NAMALWA (cell line): ENCODE data around the gene TUBA3D.
"Not testable (repeated sequence)": the region's sequence is repeated elsewhere in the genome, so short reads cannot be mapped to it uniquely, and the experiment has no call there.

ENCODE experiments used
- DNase-seq: peaks from one replicate; pipeline ENCODE4 v3.0.0-alpha.2; 2015; ENCODE audit warnings: low spot score

Gene TUBA3D

DNA sequence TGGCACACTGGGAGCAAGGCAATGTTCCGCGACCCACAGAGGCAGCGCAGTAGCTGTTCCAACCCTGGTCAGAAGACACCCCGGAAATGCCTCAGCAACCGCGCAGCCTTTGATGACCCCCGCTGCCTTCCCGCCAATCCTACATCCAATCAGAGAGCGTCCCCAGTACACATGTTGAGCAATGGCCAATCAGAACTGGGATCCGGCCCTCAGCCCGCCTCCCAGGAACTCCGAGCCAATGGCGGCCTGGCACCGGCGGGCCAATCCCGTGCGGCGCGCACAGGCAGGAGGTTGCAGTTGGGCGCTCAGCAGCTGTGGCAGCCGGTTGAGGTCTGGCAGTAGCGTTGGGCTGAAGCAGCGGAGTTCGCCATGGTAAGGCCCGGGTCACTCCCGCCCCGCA lies at the start of gene TUBA3D:
TUBA3D (plus strand) TSS at position 289 of the 400 bp plus-strand sequence; CDS start at position 370, 81 bp downstream.
- DNase-seq, result no peak

DNA sequence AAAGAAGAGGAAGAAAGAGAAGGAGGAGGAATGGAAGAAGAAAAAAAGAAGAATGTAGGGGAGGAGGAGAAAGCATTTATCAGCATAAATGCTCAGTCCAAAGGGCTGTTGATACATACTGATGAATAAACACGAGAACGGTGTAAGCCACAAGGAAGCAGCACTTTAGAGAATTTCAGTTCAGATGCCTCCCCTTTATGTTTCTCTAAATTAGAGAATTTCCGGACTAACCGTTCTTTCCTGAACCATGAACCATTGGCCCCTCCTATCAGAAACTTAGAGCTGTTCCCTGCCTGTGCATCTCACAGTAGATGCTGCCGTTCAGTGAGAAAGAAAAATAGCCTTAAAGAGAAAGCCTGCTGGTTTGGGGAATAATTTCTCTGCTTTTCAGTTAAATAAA lies 49.2 kb upstream of the TUBA3D start:
- no peak for DNase-seq

DNA sequence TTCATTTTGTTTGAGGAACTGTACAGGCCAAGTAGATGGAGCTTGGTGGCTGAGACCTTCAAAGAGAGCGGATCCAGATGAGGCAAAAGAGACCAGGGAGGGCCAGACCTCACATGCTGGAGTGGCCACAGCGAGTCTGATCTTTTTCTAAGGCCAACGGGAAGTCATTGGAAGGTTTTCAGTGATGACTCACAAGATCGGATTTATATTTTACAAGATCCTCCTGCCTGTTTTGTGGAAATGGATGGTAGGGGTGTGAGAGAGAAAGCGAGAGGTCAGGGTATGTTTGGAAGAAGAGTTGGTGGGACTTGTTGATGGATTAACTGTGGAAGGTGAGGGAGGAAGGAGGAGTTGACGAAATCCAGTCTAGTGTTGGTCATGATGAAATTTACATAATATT lies 44.6 kb upstream of the TUBA3D start:
- no peak for DNase-seq

DNA sequence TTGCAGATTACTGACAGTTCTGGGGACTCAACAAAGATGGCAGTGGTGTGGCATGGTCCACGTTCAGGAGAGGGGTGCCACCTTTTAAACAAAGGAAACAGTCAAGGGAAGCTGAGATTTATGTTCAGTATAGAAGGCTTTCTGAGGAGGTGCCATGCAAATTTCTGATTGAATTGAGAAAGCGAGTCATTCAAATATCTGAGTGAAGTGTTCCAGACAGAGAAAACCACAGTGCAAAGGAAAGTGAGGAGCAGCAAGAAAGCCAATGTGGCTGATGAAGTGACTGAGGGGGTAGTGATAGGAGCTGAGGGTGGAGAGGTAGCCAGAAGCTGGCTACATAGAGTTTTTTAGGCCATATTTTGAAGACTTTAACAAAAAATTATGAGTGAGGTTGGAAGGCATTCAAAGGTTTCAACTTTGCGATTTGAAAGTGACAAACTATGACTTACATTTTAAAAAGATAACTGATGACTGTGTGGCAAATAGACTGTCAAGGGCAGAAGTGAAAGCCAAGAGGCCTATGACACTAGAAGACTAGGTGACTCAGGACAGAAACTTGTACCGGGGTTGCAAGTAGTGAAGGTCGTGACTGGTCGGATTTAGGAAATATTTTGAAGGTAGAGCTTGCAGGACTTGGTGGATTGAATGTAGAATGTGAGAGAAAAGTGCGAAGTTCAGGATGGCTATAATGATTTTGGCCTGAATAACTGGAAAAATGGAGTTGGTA lies 35.0 kb upstream of the TUBA3D start:
- DNase-seq, result not testable (repeated sequence)

DNA sequence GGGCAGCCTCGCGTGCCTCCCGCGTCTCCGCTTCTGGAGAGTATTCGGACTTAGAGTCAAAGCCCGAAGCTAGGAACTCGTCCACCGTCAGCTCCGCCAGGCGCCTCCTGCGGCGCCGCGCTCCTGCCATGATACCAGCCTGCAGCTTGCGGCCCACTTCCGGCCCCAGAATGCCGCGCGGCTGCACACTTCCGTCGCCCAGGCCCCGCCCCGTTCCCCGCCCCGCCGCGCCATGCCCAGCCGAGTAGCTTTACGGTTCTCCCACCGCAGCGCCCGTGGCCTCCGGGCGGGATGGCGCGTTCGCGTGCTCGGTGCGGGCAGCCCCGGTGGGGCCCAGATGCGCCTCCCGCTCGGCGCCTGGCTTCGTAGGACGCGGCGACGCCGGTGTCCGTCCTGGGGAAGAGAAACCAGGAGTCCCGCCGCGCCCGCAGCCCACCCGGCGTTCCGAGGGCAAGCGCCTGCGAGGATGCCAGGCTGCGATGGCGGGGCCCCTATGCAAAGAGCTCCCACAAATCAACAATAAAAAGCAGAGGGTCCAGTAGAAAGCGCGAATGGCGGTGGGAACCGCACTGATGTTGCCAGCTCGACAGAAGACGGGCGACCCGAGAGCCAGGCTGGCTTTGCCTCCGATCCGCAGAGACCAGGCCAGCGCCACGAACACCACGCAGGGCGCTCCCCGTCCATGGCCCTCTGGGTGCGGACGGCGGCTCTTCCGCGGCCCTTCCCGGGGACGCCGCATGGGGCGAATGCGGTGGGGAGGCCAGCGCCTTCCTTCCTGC lies 31.0 kb upstream of the TUBA3D start:
- not testable (repeated sequence) for DNase-seq

DNA sequence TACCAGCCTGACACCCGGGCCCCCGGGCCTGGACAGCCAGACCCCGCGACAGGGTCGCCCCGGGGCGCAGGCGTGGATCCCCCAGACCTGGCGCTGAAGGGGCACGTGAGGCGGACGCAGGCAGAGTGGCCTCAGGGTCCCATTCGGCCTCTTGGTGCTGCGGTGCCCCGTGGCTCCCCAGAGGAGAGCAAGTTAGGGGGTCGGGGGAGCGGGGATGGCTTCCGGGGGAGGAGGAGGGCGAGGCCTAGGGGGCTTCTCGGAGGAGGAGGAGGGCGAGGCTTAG lies 30.5 kb upstream of the TUBA3D start:
- DNase-seq, result not testable (repeated sequence)

DNA sequence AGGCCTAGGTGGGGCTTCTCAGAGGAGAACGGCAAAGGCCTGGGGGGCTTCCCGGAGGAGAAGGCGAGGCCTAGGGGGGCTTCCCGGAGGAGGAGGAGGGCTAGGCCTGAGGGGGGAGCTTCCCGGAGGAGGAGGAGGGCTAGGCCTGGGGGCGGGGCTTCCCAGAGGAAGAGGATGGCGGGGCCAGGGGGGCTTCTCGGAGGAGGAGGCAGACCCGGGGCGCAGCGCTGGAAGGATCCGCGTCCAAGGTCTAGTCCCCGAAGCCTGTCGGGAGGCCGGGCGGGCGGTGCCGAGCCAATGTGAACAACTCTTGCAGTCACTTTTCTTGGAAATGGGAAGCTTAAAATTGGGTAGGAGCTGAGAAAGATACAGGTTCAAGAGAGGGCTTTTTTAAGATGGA lies 30.0 kb upstream of the TUBA3D start:
- DNase-seq, result no peak

DNA sequence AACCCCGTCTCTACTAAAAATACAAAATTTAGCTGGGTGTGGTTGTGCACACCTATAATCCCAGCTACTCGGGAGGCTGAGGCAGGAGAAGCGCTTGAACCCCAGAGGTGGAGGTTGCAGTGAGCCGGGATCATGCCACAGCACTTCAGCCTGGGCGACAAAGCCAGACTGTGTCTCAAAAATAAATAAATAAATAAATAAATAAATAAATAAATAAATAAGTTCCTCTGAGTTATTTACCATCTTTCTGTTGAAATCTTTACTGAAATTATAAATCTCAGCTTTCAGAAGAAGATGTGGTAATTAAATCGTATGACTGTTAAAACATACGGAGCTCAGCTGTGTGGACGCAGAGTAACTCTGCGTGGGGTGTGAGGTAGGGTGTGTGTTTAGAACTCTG lies 27.9 kb upstream of the TUBA3D start:
- DNase-seq, result not testable (repeated sequence)

DNA sequence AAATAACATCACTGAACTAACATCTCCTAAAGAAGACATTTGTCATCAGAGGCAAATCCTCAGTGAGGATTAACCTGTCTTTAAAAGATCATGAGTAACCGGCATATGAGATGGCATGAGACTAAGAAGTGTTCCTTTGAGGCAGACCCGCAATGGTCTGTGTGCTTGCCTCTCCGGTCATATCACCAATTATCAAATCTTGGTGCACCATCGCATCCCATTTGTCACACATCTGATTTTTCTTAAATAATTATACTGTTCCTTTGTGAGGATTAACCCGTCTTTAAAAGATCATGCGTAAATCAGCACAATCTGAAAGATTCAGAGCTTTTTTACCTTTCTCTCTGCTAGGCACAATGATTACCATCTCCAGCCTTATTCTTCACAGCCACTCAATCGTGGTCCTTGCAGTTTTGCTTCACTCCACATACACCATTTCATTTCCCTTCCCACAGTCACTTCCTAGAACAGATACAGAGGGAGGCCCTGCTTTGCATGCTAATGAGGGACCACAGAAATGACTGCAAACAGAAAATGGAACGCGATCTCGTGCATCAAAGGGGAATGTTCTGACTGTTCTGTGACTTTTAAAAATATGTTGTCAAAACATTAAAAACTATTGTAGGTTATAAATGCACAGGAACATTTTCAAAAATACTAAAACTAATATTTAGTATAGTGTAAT lies 24.5 kb upstream of the TUBA3D start:
- DNase-seq, result not testable (repeated sequence)

DNA sequence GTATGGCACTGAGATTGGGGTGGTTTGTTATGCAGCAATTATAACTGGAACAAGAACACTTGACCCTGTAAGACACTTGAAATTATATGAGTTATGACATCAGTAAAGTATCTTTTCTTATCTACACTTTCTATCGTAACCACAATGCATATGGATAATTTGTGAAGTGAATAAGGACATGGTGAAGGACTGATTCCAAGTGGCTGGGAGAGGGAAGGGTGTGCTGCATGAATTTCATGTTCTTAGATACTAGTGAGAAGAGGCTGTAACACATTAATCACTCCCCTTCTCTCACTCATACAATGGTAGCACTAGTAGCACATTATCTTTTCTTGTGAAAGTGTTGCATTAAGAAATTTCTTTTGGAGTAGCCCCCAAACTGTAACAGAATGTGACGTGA lies 21.0 kb upstream of the TUBA3D start:
- DNase-seq, result not testable (repeated sequence)

DNA sequence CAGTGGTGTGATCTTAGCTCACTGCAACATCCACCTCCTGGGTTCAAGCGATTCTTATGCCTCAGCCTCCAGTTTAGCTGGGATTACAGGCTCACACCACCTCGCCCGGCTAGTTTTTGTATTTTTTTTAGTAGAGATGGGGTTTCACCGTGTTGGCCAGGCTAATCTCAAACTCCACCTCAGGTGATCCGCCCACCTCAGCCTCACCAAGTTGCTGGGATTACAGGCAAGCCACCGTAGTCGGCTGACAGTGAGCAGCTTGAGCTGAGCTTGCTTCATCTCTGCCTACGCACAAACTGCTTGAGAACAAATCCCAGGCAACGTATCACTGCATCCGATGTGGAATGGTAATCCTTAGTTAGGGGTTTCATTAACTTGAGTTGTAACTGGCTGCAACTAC lies 8.2 kb upstream of the TUBA3D start:
- DNase-seq, result not testable (repeated sequence)

DNA sequence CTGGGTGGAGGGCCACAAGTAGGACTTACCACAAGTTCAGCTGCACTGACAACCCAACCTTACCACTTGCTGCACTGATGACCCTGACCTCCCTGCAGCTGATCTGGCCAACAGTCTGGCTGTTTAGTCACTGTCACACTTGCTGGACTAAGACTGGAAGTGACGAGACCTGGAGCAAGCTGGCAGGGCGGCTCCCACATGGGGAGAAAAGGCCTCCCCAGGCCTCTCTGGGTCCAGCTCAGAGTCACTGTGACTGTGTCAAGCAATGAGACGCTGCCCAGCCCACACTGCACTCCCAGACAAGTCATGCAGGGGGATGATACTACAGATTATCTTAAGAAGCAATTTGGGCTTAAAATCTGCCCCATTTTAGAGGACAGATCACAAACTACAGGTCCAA lies 5.0 kb upstream of the TUBA3D start:
- not testable (repeated sequence) for DNase-seq

DNA sequence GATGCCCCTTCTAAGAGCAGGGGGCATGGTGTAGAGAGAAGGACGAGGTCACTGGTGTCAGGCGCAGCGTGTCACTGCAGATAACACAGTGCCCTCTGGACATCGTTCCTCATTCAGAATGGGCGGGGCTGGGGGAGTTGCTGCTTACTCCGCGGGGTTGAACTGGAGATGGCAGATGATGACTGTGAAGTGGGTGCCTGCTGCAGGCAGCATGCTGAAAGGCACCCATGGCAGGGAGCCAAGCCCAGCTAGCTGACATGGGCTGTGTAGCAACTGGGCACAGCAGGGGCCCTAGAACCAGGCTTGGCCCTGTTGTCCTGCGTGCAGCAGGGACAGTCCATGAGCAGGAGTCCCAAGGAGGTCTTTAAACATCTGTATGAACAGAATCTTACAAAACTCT lies 4.3 kb upstream of the TUBA3D start:
- DNase-seq, result not testable (repeated sequence)

DNA sequence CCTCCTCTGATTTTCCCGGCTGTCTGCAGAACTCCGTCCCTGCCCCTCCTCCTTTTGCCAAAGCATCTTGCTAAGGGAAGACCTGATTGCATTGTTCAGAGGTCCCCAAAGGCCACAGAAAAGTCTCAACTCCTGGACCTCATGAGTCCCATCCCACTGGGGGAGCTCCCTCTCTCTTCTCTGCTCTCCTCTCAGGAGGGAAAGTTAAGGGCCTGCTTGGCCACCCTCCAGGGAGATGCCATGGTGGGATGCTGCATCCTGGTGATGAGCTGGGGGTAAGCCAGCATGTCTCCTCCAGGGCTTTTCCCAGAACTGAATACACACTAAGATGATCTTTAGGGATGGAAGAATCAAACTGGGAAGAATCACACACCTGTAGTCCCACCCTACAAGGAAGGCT lies 2.7 kb upstream of the TUBA3D start:
- DNase-seq, result not testable (repeated sequence)

DNA sequence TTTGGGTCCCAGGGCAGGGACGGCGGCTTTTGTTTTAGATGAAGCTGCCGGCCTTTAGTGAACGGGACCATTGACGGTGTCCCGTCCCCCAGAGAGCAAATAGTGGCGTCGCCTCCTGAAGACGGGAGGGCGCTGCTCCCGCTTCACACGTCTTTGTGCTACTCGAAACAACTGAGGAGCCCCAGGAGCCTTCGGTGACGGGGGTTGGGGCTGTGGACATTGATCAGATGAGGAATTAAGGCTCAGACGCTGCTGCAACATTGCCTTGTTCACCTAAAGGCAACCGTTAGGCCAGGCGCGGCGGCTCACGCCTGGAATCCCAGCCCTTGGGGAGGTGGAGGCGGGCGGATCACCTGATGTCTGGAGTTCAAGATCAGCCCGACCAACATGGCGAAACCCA lies 444 bp downstream of the TUBA3D start:
- not testable (repeated sequence) for DNase-seq

DNA sequence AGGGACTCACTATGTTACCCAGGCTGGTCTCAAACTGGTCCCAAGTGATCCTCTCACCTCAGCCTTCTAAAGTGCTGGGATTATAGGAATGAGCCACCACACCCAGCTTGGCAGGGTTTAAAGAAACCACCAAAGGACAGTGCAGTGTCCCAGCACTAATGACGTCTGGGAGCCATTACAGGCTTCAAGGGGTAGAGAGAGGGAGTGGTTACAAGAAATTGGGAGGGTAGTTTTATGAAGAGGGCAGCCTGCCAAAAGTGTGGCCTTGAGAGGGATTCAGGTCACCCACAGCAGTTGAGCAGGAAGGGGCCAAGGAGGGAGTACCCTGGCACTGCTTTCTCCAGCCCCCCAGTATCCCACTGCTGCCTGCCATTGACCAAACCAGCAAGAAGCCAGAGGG lies 1.3 kb downstream of the TUBA3D start:
- not testable (repeated sequence) for DNase-seq

DNA sequence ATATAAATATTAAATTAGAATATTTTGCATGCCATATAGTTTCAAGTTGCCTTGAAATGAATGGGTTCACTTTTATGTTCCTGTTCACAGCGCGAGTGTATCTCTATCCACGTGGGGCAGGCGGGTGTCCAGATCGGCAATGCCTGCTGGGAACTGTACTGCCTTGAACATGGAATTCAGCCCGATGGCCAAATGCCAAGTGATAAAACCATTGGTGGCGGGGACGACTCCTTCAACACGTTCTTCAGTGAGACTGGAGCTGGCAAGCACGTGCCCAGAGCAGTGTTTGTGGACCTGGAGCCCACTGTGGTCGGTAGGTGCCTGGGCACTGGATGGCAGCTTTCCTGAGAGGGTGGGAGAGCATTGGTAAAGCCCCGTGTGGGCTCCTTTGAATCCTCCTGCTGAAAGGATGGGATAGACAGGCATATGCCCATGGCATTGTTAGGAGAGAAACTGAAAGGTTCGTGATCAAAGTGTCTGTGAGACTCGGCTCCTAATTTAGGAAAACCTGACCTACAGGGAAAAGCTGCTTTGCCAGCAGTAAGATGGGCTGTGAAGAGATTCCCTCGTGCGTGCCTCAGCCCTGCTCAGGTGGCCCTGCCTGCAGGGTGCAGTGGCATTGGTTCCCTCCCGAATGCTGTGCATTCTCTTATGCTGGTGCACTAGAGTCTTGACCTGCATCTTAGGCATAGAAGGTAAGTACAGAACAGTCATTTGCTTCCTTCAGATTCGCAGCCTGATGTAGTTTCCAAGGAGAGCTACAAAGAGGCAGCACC lies 2.3 kb downstream of the TUBA3D start:
- DNase-seq, result not testable (repeated sequence)

DNA sequence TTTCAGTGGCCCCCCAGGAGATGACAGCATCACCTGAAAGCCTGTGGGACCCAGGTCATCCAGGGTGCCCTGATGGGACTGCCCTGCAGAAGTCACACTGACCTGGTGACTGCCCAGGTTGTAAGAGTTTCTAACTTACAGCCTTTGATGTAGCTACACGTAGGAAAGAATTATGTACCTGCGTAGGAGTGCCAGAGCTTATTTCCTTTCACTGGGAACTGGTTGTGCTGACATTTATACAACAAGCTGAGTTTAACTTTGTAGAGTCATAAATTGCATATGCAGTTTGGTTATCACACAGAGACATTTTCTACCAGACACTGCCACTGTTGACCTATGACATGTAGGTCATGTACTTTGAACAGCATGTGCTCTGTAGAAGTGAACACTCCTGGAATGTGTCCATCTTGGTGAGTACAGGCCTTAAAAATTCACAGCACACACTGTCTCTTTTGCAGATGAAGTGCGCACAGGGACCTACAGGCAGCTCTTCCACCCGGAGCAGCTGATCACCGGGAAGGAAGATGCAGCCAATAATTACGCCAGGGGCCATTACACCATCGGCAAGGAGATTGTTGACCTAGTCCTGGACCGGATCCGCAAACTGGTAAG lies 3.0 kb downstream of the TUBA3D start:
- not testable (repeated sequence) for DNase-seq

DNA sequence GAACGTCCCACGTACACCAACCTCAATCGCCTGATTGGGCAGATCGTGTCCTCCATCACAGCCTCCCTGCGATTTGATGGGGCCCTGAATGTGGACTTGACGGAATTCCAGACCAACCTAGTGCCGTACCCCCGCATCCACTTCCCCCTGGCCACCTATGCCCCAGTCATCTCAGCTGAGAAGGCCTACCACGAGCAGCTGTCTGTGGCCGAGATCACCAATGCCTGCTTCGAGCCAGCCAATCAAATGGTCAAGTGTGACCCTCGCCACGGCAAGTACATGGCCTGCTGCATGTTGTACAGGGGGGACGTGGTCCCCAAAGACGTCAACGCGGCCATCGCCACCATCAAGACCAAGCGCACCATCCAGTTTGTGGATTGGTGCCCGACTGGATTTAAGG lies 4.4 kb downstream of the TUBA3D start:
- not testable (repeated sequence) for DNase-seq

DNA sequence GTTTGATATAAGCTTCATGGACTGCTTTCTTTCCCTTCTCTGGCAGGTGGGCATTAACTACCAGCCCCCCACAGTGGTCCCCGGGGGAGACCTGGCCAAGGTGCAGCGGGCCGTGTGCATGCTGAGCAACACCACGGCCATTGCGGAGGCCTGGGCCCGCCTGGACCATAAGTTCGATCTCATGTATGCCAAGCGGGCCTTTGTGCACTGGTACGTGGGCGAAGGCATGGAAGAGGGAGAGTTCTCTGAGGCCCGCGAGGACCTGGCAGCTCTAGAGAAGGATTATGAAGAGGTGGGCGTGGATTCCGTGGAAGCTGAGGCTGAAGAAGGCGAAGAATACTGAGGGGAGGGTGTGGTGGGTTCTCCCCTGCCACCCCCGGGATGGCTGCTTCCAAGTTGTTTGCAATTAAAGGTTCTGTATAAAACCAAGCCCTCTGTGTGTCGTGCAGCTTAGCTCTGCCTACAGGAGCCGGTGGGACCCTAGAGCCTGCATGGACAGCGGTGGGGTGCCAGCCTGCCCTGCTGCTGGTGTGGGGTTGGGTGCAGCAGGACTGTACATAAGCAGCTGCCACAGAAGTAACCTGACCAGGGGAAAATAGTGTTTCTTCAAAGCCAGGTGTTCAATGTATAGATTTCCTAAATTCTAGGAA lies 6.7 kb downstream of the TUBA3D start:
- DNase-seq, result not testable (repeated sequence)
